SK-N-SH (cell line): ENCODE data around the gene MAPRE2. TPM values are rescaled to one million over a fixed set of nuclear protein-coding genes. Genes with fewer than 3 reads are reported as not detected.

Source experiments
- CTCF ChIA-PET: fragments of 300-600, 350-600 bp; formaldehyde crosslinking; extraction: SDS; loops from one replicate; lab custom pipeline; 2021; lab: Yijun Ruan, JAX
- POLR2A ChIA-PET: fragments of 350-600 bp; sonication (Branson Sonifier 250); formaldehyde crosslinking; extraction: SDS; loops from one replicate; lab custom pipeline; 2020; ENCODE audit warnings: antibody characterized with exemption, inconsistent platforms; lab: Yijun Ruan, JAX
- DNase-seq: peaks from one replicate; pipeline ENCODE4 v3.0.0; 2012
- H2AFZ ChIP-seq: fragments of 200-600 bp; sonication (generic); 2 replicates; pipeline ENCODE4 v1.8.1; 2016; ENCODE audit warnings: antibody characterized with exemption, mild to moderate bottlenecking, low read depth
- H3F3A ChIP-seq: fragments of 200-600 bp; sonication (generic); replicated peaks from 2 replicates; pipeline ENCODE3; 2016; ENCODE audit warnings: antibody characterized with exemption, mild to moderate bottlenecking; ENCODE audit not compliant: insufficient read depth
- H3K27ac ChIP-seq, 2 experiments: fragments of 200-500 bp in 1 of 2; fragments of 200-600 bp in 1 of 2; sonication (Bioruptor generic) in 1 of 2; sonication (generic), shearing (Covaris generic) in 1 of 2; 2 replicates each; pipeline versions ENCODE4 v1.5.1 to v1.6.1; 2014 to 2016; ENCODE audit warnings: low read depth in 2 of 2, inconsistent platforms in 1 of 2, low read length in 1 of 2, mild to moderate bottlenecking in 1 of 2, mixed read lengths in 1 of 2
- H3K27me3 ChIP-seq: fragments of 200-600 bp; sonication (generic), shearing (Covaris generic); 2 replicates; pipeline ENCODE4 v1.6.1; 2016; ENCODE audit warnings: mixed run types; ENCODE audit not compliant: insufficient read depth
- H3K36me3 ChIP-seq, 2 experiments: fragments of 200-500 bp in 1 of 2; fragments of 200-600 bp in 1 of 2; sonication (Bioruptor generic) in 1 of 2; sonication (generic) in 1 of 2; replicated peaks in 1 of 2; 2 replicates each; pipeline versions ENCODE3 to v1.5.1; 2014 to 2016; ENCODE audit warnings: low read length in 1 of 2, mild to moderate bottlenecking in 1 of 2; ENCODE audit not compliant: insufficient read depth in 2 of 2, control insufficient read depth in 1 of 2
- H3K4me1 ChIP-seq, 2 experiments: fragments of 200-500 bp in 1 of 2; fragments of 200-600 bp in 1 of 2; sonication (Bioruptor generic) in 1 of 2; sonication (generic), shearing (Covaris generic) in 1 of 2; 2 replicates each; pipeline versions ENCODE4 v1.5.1 to v1.6.1; 2014 to 2016; ENCODE audit warnings: low read depth in 1 of 2, low read length in 1 of 2, mixed run types in 1 of 2; ENCODE audit not compliant: insufficient read depth in 2 of 2, control insufficient read depth in 1 of 2
- H3K4me2 ChIP-seq: fragments of 200-600 bp; sonication (generic), shearing (Covaris generic); 2 replicates; pipeline ENCODE4 v1.6.1; 2017; ENCODE audit warnings: mixed run types
- H3K4me3 ChIP-seq, 2 experiments: fragments of 200-500 bp in 1 of 2; fragments of 200-600 bp in 1 of 2; sonication (Bioruptor generic) in 1 of 2; sonication (generic), shearing (Covaris generic) in 1 of 2; 2 replicates each; pipeline versions ENCODE4 v1.5.1 to v1.8.1; 2014 to 2016; ENCODE audit warnings: low read depth in 2 of 2, inconsistent platforms in 1 of 2, low read length in 1 of 2, mild to moderate bottlenecking in 1 of 2, mixed read lengths in 1 of 2, moderate library complexity in 1 of 2
- H3K79me2 ChIP-seq: fragments of 200-600 bp; sonication (generic); 2 replicates; pipeline ENCODE4 v1.8.1; 2017; ENCODE audit warnings: mild to moderate bottlenecking; ENCODE audit not compliant: insufficient read depth
- H3K9ac ChIP-seq: fragments of 200-600 bp; sonication (generic); 2 replicates; pipeline ENCODE4 v1.6.1; 2017; ENCODE audit warnings: mixed run types
- H3K9me2 ChIP-seq: fragments of 200-600 bp; sonication (generic); 2 replicates; pipeline ENCODE4 v1.6.1; 2017; ENCODE audit warnings: mixed run types
- H3K9me3 ChIP-seq: fragments of 200-600 bp; sonication (generic); 2 replicates; pipeline ENCODE4 v1.6.1; 2017; ENCODE audit warnings: mixed run types, mild to moderate bottlenecking, moderate library complexity
- H4K20me1 ChIP-seq: fragments of 200-600 bp; sonication (generic); 2 replicates; pipeline ENCODE4 v1.6.1; 2017; ENCODE audit warnings: mild to moderate bottlenecking, mixed run types; ENCODE audit not compliant: insufficient read depth
- CHD2 ChIP-seq: fragments of 150-350 bp; IDR thresholded peaks from 2 replicates; pipeline ENCODE4 v1.6.1; 2018; ENCODE audit warnings: low read length; ENCODE audit not compliant: partially characterized antibody
- EP300 ChIP-seq, 2 experiments: IDR thresholded peaks; 2 replicates each; pipeline versions ENCODE4 v1.4.0 to v1.6.1; 2012; ENCODE audit warnings: borderline replicate concordance in 1 of 2, low read depth in 1 of 2, low read length in 1 of 2
- EZH2phosphoT487 ChIP-seq: fragments of 200-600 bp; sonication (generic); IDR thresholded peaks from 2 replicates; pipeline ENCODE4 v1.6.1; 2017; ENCODE audit warnings: low read depth, mixed run types, mild to moderate bottlenecking, antibody characterized with exemption, moderate library complexity, borderline replicate concordance
- FOXJ3 ChIP-seq: sonication (generic); formaldehyde crosslinking; IDR thresholded peaks from 2 replicates; pipeline ENCODE4 v1.5.1; 2020; ENCODE audit warnings: mild to moderate bottlenecking, missing genetic modification reagents
- GATA2 ChIP-seq: sonication (generic); formaldehyde crosslinking; IDR thresholded peaks from 2 replicates; pipeline ENCODE4 v1.5.0; 2020; ENCODE audit warnings: mild to moderate bottlenecking, missing genetic modification reagents
- IRF3 ChIP-seq: fragments of 150-350 bp; IDR thresholded peaks from 2 replicates; pipeline ENCODE4 v1.6.1; 2016; ENCODE audit warnings: mild to moderate bottlenecking, low read depth, low read length
- MAX ChIP-seq: IDR thresholded peaks from 2 replicates; pipeline ENCODE4 v1.4.0; 2012; ENCODE audit warnings: low read depth
- MEF2A ChIP-seq: IDR thresholded peaks from 2 replicates; pipeline ENCODE4 v1.4.0; 2012; ENCODE audit warnings: low read depth, borderline replicate concordance
- MXI1 ChIP-seq: IDR thresholded peaks from 2 replicates; pipeline ENCODE4 v1.6.1; 2012; ENCODE audit warnings: mild to moderate bottlenecking, low read depth, low read length, improper control_type of control experiment
- PBX3 ChIP-seq: IDR thresholded peaks from 2 replicates; pipeline ENCODE4; 2012
- POLR2AphosphoS5 ChIP-seq: IDR thresholded peaks from 2 replicates; pipeline ENCODE4 v1.6.1; 2012; ENCODE audit warnings: low read depth, low read length
- REST ChIP-seq: IDR thresholded peaks from 2 replicates; pipeline ENCODE4 v1.6.1; 2012; ENCODE audit warnings: mild to moderate bottlenecking, low read depth, low read length, moderate library complexity
- RXRA ChIP-seq: IDR thresholded peaks from 2 replicates; pipeline ENCODE4 v1.4.0; 2012; ENCODE audit warnings: low read depth, mild to moderate bottlenecking, borderline replicate concordance
- SIN3A ChIP-seq: IDR thresholded peaks from 2 replicates; pipeline ENCODE4 v1.6.1; 2012; ENCODE audit warnings: low read depth, mild to moderate bottlenecking, low read length, moderate library complexity, borderline replicate concordance
- SMC3 ChIP-seq: IDR thresholded peaks from 2 replicates; pipeline ENCODE4 v1.6.1; 2012; ENCODE audit warnings: low read depth, low read length, improper control_type of control experiment
- TAF1 ChIP-seq: IDR thresholded peaks from 2 replicates; pipeline ENCODE4 v1.6.1; 2012; ENCODE audit warnings: low read depth, mild to moderate bottlenecking, low read length, moderate library complexity, borderline replicate concordance
- TCF12 ChIP-seq: IDR thresholded peaks from 2 replicates; pipeline ENCODE4 v1.4.0; 2012
- USF1 ChIP-seq: IDR thresholded peaks from 2 replicates; pipeline ENCODE4 v1.4.0; 2012; ENCODE audit warnings: low read depth, borderline replicate concordance
- USF2 ChIP-seq: fragments of 150-350 bp; IDR thresholded peaks from 2 replicates; pipeline ENCODE4 v1.6.1; 2017; ENCODE audit warnings: antibody characterized with exemption, low read length, low read depth, borderline replicate concordance
- YY1 ChIP-seq: IDR thresholded peaks from 2 replicates; pipeline ENCODE4 v1.4.0; 2012; ENCODE audit warnings: low read depth, mild to moderate bottlenecking
- WGBS: methylation state at CpG from one replicate; pipeline ENCODE4 v1.1.6; 2017; ENCODE audit warnings: low lambda C conversion rate; 5-methylcytosine and 5-hydroxymethylcytosine counted together
- polyA plus RNA-seq, 3 experiments: library from polyadenylated mRNA; depleted of rRNA; stranded (reverse); fragments of >200 nt; gene quantifications; 2 replicates each; pipeline ENCODE4 v1.2.3, GENCODE V29; 2012

MAPRE2 gene
- polyA plus RNA-seq, 1 of the 3 experiments (the other 2 are of a cell fraction), result 11.5 TPM

- TF ChIP-seq TCF12 (no peak), USF2 (no peak), RXRA (no peak)
- TF ChIP-seq, all 33 proteins: peak for 0
Measured at GRCh38 chr18:35180455-35180854, 139.2 kb downstream of the MAPRE2 start (continued).

- no peak overlapping the region for H3K9ac ChIP-seq
- TF ChIP-seq RXRA (no peak), SIN3A (no peak), MAX (no peak), EZH2phosphoT487 (no peak), PBX3 (no peak), TAF1 (no peak), TCF12 (no peak), YY1 (no peak), REST (no peak), MXI1 (no peak), POLR2AphosphoS5 (no peak), EP300 (IDR thresholded peaks at IDR 0.05; ENCODE audit: borderline replicate concordance in 1 of 2, low read depth in 1 of 2, low read length in 1 of 2) (no peak), CHD2 (no peak), FOXJ3 (CRISPR knock-in tag) (no peak), IRF3 (no peak), GATA2 (CRISPR knock-in tag) (no peak), SMC3 (no peak), USF2 (no peak), USF1 (no peak), MEF2A (no peak)
- no peaks in the 10 kb centered on the region for H3K79me2 ChIP-seq
- POLR2A ChIA-PET, result no interaction called here
- H3K4me3 ChIP-seq, result no peak overlapping the region
- 75% methylated on average over 6 of the region's 6 CpGs for WGBS
- no peak overlapping the region for H2AFZ ChIP-seq
- H4K20me1 ChIP-seq, result no peaks in the 10 kb centered on the region
- H3K4me2 ChIP-seq, result no peak overlapping the region
- H3K9me3 ChIP-seq, result no peaks in the 10 kb centered on the region
- CTCF ChIA-PET, result interaction anchor here (0.7 to 1.0 kb wide), 3 partner anchors 11 to 21 kb away, joined by 3 read pairs; no protein-coding TSS in a partner anchor
- H3K4me1 ChIP-seq, result no peaks in the 10 kb centered on the region
- no peak for DNase-seq
- no peaks in the 10 kb centered on the region for H3K27me3 ChIP-seq
- H3F3A ChIP-seq, result no peaks in the 10 kb centered on the region
- no peak overlapping the region for H3K27ac ChIP-seq
- H3K36me3 ChIP-seq, result no peaks in the 10 kb centered on the region
- no peaks in the 10 kb centered on the region for H3K9me2 ChIP-seq
Measured at GRCh38 chr18:35182151-35182550, 140.9 kb downstream of the MAPRE2 start.
